ENCODE results near the gene ATP6AP2.

- no peak for TF ChIP-seq CTCF (IDR thresholded peaks at IDR 0.05; ENCODE audit: low read depth, low read length)
- TF ChIP-seq EZH2phosphoT487 (IDR thresholded peaks at IDR 0.05; ENCODE audit: low read depth) = no peak
These were observed 51.4 kb downstream of the ATP6AP2 start for GRCh38 chrX:40632199-40632598.
